ENCODE data around the gene KRTAP1-4. TPM values are rescaled to one million over a fixed set of nuclear protein-coding genes. Genes with fewer than 3 reads are reported as not detected.

The KRTAP1-4 gene
- total and polyA plus RNA-seq, 2 donors (not counting 3 experiments of a cell fraction or from before 2014, with no cell fraction given): not detected

DNA sequence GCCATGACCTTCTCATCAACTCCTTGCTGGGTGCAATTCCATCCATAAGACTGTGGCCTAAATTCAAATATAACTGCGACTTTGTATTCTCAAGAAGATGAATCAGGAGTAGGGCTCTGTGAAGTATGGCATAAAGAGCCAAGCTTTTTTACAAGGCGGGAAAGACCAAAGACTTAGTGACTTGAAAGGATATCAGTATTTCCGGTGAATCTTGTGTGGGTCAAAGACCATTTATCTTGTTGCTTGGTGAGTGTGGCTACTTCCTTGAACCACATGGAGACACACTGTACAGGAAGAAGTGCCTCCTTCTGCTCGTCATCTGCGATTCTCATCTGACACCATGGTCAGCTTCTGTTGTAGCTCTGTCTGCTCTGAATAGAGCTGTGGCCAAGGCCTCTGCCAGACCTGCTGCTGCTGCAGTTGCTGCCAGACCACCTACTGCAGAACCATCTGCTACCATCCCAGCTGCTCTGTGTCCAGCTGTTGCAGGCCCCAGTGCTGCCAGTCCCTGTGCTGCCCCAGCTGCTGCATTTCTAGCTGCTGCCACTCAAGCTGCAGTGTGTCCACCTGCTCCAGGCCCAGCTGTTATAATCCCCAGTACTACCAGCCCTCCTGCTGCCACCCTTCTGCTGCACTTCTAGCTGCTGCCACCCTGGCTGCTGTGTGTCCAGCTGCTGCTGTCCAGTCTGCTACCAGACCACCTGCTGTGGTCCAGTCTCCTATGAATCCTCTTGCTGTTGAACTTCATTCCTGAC is 41.8 kb upstream of the KRTAP1-4 start:
- Histone ChIP-seq H3K27ac (ENCODE audit: insufficient read depth, low read depth, low read length) (no peak overlapping the region), H3K4me2 (ENCODE audit: insufficient read depth, low read length) (no peak overlapping the region), H3K9me1 (replicated peaks; ENCODE audit: control insufficient read depth, extremely low read depth, insufficient read depth, low read length) (no peaks in the 10 kb centered on the region), H4K20me1 (replicated peaks; ENCODE audit: control insufficient read depth, extremely low read depth, insufficient read depth, low read length) (no peaks in the 10 kb centered on the region), H3K9me3 (replicated peaks; ENCODE audit: control insufficient read depth, insufficient read depth, low read length) (no peaks in the 10 kb centered on the region), H3K4me3 (replicated peaks in 1 of 3; ENCODE audit: insufficient read depth in 1 of 3, low read depth in 1 of 3, low read length in 3 of 3) (no peak overlapping the region), H2AFZ (ENCODE audit: low read depth, low read length) (no peak overlapping the region), H3K9ac (replicated peaks; ENCODE audit: extremely low read depth, insufficient read depth, low read length) (no peak overlapping the region), H3K27me3 (ENCODE audit: control insufficient read depth in 2 of 2, insufficient read depth in 2 of 2, low read length in 2 of 2) (no peaks in the 10 kb centered on the region), H3K4me1 (ENCODE audit: control insufficient read depth, extremely low read depth, insufficient read depth, low read length) (no peaks in the 10 kb centered on the region), H3K79me2 (ENCODE audit: control insufficient read depth, insufficient read depth, low read length) (no peaks in the 10 kb centered on the region), H3K36me3 (ENCODE audit: control insufficient read depth in 2 of 2, extremely low read depth in 1 of 2, insufficient read depth in 2 of 2, low read length in 2 of 2) (no peaks in the 10 kb centered on the region)
- intact Hi-C loops (cut with micrococcal nuclease) (no loop called here), dilution Hi-C loops (cut with MboI; ENCODE audit: extremely low pct_ligation_motif_present, low sequenced_read_pairs) (no loop called here)
- DNase-seq (ENCODE audit: low read depth, low spot score) (no peak), FAIRE-seq (no peak)
- POLR2A ChIA-PET: no interaction called here
- no peak for TF ChIP-seq JUN (IDR thresholded peaks at IDR 0.05; ENCODE audit: borderline replicate concordance, insufficient read depth, insufficient read length, low read depth)
- no peak for TF ChIP-seq POLR2AphosphoS5 (IDR thresholded peaks at IDR 0.05; ENCODE audit: insufficient read depth, low read depth, low read length)
- TF ChIP-seq, protein P1, sequence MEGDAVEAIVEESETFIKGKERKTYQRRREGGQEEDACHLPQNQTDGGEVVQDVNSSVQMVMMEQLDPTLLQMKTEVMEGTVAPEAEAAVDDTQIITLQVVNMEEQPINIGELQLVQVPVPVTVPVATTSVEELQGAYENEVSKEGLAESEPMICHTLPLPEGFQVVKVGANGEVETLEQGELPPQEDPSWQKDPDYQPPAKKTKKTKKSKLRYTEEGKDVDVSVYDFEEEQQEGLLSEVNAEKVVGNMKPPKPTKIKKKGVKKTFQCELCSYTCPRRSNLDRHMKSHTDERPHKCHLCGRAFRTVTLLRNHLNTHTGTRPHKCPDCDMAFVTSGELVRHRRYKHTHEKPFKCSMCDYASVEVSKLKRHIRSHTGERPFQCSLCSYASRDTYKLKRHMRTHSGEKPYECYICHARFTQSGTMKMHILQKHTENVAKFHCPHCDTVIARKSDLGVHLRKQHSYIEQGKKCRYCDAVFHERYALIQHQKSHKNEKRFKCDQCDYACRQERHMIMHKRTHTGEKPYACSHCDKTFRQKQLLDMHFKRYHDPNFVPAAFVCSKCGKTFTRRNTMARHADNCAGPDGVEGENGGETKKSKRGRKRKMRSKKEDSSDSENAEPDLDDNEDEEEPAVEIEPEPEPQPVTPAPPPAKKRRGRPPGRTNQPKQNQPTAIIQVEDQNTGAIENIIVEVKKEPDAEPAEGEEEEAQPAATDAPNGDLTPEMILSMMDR (IDR thresholded peaks at IDR 0.05; ENCODE audit: extremely low read depth in 1 of 2, insufficient read depth in 1 of 2, low read depth in 1 of 2, low read length in 2 of 2): no peak
- TF ChIP-seq EZH2 (IDR thresholded peaks at IDR 0.05; ENCODE audit: borderline replicate concordance, low read depth, low read length, severe bottlenecking): no peak
- TF ChIP-seq, protein P2, sequence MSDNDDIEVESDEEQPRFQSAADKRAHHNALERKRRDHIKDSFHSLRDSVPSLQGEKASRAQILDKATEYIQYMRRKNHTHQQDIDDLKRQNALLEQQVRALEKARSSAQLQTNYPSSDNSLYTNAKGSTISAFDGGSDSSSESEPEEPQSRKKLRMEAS (IDR thresholded peaks at IDR 0.05; ENCODE audit: insufficient read depth, insufficient read length): no peak
- TF ChIP-seq GATA2 (IDR thresholded peaks at IDR 0.05; ENCODE audit: insufficient read depth, insufficient read length, low read depth, low read length): no peak
- TF ChIP-seq MYC (IDR thresholded peaks at IDR 0.05; ENCODE audit: low read depth, low read length): no peak
- no peak for TF ChIP-seq FOS (IDR thresholded peaks at IDR 0.05; ENCODE audit: borderline replicate concordance, insufficient read depth, low read length)
- TF ChIP-seq POLR2A (IDR thresholded peaks at IDR 0.05; ENCODE audit: low read depth, low read length): no peak
- CTCF ChIA-PET: no interaction called here
- no TSS peak for BruUV-seq (replicated peaks)

All from endothelial cell of umbilical vein (primary cell).